Measurements from ENCODE around the gene UNC5A.

UNC5A gene

GRCh38 chr5:176810081-176810597 lies at the start of gene UNC5A:
Gene UNC5A, plus strand, starts transcription at chr5:176810559. Its CDS starts 192 bp downstream, at chr5:176810751.
- no peak for DNase-seq

GRCh38 chr5:176761755-176762154 lies 48.6 kb upstream of the UNC5A start:
- DNase-seq = no peak

- DNase-seq = no peak
Observed at GRCh38 chr5:176762489-176762888, 47.9 kb upstream of the UNC5A start.

- no peak for DNase-seq
Observed at GRCh38 chr5:176765687-176766086, 44.7 kb upstream of the UNC5A start.

GRCh38 chr5:176768174-176768970 lies 42.0 kb upstream of the UNC5A start:
- no peak for DNase-seq

- DNase-seq = no peak
Observed at GRCh38 chr5:176769911-176770310, 40.4 kb upstream of the UNC5A start.

- DNase-seq = no peak
Observed at GRCh38 chr5:176770431-176770830, 39.9 kb upstream of the UNC5A start.

GRCh38 chr5:176771102-176771845 lies 39.1 kb upstream of the UNC5A start:
- no peak for DNase-seq

- DNase-seq = no peak
Observed at GRCh38 chr5:176772271-176773210, 37.8 kb upstream of the UNC5A start.

- no peak for DNase-seq
Observed at GRCh38 chr5:176773408-176774035, 36.8 kb upstream of the UNC5A start.

GRCh38 chr5:176774216-176775171 lies 35.9 kb upstream of the UNC5A start:
- no peak for DNase-seq

GRCh38 chr5:176775409-176775808 lies 35.0 kb upstream of the UNC5A start:
- DNase-seq = no peak

GRCh38 chr5:176776141-176776865 lies 34.1 kb upstream of the UNC5A start:
- no peak for DNase-seq

- DNase-seq = no peak
Observed at GRCh38 chr5:176776916-176777315, 33.4 kb upstream of the UNC5A start.

GRCh38 chr5:176778921-176779465 lies 31.4 kb upstream of the UNC5A start:
- no peak for DNase-seq

- no peak for DNase-seq
Observed at GRCh38 chr5:176779537-176779936, 30.8 kb upstream of the UNC5A start.

- DNase-seq = no peak
Observed at GRCh38 chr5:176780176-176781053, 29.9 kb upstream of the UNC5A start.

- no peak for DNase-seq
Observed at GRCh38 chr5:176781054-176781375, 29.3 kb upstream of the UNC5A start.

Data from bone marrow (tissue), 2 donors.